Fibroblast of peridontal ligament (primary cell): ENCODE results near the gene TMEM254.
A peak's percentile ranks its signal among the peaks of the same experiment; 100 is the strongest.
"Not testable (repeated sequence)": the region's sequence is repeated elsewhere in the genome, so short reads cannot be mapped to it uniquely, and the experiment has no call there.

ENCODE experiments used
- DNase-seq: peaks from one replicate; pipeline ENCODE4 v3.0.0-alpha.2; 2010; ENCODE audit errors: extremely low read depth

Gene TMEM254

DNA sequence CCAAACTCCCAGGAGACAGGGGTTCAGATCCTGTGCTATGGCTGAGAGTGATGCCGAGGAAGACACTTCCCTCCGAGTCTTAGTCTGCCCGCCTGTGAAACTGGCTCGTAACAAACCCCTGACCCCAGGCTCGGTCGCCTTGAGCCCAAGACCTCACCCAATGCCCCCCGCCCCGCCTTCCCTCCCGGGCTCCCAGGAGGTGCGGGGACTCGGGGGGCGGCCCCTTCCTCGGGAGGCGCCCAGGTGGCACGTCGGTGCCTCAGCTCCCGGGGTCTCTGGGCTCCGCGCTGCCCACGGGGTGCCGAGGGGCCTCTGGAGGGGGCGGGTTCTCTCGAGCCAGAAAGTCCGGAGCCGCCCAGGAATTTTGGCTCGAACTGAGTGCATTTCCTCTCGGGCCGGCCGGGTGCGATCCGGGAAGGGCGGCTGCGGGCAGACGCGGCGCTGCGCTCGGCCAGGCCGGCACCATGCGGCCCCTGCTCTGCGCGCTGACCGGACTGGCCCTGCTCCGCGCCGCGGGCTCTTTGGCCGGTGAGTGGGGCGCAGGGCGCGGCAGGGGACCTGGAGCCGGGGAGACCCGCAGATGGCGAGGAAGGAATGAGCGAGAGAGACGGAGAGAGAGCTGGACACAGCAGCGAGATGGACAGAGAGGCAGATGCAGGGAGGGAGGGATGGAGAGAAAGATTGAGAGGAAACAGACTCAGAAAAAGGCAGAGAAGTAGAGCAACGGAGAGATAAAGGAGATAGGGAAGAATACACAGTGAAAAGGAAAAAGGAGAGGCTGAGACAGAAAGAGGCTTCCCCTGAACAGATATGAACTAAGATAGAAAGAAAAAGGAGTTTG is 54.1 kb downstream of the TMEM254 start, which contains the start of gene PLAC9:
Gene PLAC9, plus strand, starts transcription at position 432 of the 841 bp plus-strand sequence. Its CDS starts 33 bp downstream, at position 465.
- no peak for DNase-seq

DNA sequence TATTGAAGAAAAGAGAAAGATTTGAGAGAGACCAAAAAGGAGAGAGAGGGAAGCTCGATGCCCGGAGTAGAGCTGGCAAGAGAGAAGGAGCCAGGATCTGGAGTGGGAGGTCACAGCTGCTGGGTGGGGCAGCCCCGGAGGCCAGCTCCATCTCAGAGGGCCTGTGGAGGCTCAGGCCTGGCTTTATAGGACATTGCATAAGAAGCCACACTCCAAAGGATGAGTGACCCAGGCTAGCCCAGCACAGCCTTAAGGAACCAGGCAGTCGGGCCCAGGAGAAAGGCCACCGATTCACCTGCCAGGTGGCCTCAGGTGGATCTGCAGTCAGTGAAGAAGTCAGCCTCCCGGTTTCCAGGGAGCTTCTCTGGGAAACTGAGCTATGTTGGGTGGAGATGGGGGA is 54.7 kb downstream of the TMEM254 start:
- peak; percentile 55 for DNase-seq

DNA sequence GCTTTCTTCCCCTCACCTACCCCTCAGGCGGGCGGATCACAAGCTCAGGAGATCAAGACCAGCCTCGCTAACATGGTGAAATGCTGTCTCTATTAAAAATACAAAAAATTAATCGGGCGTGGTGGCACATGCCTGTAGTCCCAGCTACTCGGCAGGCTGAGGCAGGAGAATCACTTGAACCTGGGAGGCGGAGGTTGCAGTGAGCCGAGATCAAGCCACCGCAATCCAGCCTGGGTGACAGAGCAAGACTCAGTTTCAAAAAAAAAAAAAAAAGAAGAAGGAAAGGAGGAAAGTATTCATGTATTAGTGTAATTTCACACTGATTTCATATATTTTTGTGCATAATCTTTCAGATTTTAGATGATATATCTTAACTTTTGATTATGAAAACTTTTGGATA is 55.2 kb downstream of the TMEM254 start:
- DNase-seq: not testable (repeated sequence)

DNA sequence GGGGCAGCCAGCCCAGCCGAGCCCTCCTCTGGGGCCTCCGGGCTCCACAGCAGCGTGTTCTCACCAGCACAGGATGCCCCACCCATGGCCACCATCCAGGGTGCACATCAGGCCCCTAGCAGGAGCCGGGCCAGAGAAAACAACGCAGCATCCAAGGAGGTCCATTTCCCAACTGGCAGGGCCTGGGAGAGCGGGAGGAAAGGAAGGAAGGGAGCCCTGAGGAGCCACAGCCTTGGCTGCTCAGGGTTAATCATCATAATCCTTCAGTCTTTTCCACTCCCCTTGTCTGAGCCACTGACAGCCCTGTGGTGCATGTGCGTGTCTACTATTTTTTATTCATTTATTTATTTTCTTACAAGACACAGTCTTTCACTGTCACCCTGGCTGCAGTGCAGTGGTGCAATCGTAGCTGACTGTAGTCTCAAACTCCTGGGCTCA is 57.7 kb downstream of the TMEM254 start:
- DNase-seq: peak; percentile 96

DNA sequence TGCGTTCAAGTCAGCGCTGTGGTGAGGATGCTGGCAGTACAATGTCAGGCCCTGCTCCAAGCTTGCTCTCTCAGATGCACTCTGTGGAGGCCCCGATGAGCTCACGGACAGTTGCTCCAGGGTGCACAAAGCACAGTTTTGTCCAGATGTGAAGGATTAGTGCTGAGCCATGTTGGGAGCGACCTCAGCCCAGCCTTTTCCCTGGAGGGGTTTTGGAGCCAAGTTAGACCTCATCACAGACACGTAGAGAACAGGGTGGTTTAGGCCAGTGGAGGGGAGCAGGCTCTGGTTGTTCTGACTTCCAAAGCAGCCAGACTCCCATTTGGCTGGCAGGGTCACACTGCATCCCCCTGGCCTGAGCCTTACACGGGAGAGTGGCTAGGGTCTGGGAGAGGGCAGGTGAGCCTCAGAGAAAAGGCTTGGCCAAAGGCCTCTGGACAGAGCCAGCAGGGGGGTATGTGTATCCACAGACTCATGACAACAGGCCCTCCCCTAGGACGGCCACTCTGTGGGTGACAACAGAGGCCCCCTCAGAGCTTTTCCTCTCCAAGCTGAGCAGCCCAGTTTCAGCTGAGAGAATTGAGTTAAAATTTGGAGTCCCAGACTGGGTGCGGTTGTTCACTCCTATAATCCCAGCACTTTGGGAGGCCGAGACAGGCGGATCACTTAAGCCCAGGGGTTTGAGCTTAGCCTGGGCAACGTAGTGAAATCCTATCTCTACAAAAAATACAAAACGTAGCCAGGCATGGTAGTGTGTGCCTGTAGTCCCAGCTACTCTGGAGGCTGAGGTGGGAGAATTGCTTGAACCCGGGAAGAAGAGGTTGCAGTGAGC is 58.8 kb downstream of the TMEM254 start:
- peak; percentile 90 for DNase-seq

DNA sequence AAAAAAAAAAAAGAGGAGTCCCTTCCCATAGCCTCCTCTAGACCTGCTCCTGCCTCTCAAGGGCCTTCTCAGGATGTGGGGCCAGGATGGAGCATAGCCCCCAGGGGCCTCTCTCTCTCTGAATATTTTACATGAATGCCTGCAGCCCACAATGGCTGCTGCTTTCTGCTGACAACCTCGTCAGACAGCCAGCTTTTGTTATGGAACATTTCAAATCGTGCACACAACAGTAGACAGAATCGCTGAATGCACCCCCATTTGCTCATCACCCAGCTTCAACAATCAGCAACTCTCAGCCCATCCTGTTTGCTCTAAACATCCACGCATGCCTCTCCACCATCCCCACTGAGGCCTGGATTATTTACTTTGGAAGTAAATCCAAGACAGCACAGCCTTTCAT is 59.5 kb downstream of the TMEM254 start:
- DNase-seq: no peak

DNA sequence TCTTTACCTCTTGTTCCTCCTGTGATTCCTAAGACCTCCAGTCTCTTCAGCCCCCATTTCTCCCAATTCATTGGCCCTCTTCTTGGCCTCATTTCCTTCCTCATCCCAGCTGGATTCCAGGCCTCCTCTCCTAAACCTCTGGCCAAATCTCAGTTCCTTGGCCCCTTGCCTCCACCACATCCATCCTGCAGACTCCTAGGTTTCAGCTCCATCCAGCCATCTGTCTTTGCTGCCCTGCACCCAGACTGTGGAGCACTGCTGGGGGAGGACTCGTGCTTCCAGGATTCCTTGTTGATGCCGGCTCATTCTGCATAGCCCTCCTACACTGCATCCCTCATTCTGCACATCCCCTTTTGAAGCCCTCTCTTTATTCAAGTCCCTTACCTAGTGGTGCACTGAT is 60.8 kb downstream of the TMEM254 start:
- DNase-seq: no peak

DNA sequence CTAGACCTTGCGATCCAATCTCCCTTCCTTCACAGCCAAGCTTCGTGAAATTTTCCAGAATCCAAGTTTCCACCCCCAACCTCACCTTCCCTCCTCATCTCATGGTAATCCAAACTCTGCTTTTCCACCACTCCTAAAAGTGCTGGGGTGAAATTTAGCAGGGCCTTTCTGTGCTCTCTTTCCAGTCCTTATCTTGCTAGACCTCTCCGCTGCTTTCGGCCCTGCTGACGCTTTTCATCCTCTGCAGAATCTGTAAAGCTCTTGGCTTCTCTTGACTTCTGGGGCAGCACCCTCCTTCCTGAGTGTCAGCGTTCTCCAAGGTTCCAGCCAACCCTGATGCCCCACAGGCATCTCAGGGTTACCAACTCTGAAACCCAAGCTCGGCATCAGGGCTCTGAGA is 61.8 kb downstream of the TMEM254 start:
- DNase-seq: no peak

DNA sequence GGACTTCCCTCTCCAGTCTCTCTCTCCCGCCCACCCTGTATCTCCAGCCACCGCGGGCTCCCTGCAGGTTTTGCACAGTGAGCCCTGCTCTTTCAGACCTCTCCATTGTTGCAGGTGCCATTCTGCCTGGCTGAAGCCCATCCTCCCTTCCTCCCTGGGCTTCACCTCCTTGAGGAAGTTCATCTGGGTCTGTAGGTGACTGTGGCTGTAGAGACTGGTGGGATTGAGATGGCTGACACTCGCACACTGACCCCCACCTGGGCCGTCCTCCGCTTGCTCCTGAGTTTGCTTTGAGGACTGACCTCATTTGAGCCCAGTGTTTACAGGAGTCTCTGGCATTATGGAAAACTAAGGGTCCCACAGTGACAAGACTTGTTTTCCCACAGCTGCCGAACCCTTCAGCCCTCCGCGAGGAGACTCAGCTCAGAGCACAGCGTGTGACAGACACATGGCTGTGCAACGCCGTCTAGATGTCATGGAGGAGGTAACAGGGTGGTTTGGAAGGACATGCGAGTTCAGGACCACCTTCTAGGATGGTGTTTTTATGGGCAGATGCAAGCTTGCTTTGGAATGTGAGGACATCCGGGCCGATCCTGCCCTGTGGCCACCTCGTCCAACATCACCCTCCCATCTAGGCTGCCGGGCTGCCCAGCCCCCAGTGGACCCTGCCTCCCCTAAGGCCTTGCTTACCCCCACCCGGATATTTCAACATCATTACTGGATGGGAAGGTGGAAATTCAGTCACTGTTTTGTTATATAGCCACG is 63.4 kb downstream of the TMEM254 start:
- DNase-seq: no peak
